ENCODE results near the gene LARGE2.
A peak's percentile ranks its signal among the peaks of the same experiment; 100 is the strongest.

The LARGE2 gene

GRCh38 chr11:45917286-45917622 lies 5.2 kb upstream of the LARGE2 start:
- DNase-seq, result no peak

DNA sequence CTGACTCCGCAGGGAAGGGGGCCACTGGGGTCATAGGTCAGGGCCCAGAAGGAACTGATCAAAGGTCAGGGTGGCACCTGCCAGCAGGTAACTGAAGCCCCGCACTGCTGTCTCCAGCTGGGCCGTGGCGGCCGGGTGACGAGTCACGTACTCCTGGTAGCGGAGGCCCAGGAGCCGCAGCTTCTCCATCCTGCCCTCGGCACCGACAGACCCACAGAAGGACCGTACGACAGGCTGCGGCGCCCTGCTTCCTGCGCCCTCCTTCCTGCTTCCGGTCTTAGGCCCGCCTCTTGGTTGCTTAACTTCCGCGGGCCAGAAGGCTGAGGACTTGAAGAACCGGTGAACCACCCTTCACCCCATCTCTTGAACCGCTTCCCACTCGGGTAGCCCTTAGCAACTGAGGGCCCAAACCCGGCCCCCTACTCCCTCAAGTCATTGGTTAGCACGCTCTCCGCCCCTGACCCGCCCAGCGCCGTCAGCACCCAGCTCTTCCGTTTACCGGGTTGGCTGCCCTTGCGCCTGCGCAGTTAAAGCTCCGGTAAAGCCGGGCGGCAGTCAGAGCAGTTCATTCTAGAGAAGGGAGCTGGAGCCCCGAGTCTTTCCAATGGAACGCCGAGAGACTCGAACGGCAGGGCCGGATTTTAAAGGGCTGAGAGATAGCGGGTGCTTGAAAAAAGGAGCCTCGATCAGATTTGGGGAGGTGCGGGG lies 4.7 kb upstream of the LARGE2 start, which contains the start of gene PEX16:
Gene PEX16, minus strand, starts transcription at position 255 of the 708 bp plus-strand sequence. Its CDS starts 66 bp downstream, at position 189.
- peak; percentile 87 for DNase-seq

DNA sequence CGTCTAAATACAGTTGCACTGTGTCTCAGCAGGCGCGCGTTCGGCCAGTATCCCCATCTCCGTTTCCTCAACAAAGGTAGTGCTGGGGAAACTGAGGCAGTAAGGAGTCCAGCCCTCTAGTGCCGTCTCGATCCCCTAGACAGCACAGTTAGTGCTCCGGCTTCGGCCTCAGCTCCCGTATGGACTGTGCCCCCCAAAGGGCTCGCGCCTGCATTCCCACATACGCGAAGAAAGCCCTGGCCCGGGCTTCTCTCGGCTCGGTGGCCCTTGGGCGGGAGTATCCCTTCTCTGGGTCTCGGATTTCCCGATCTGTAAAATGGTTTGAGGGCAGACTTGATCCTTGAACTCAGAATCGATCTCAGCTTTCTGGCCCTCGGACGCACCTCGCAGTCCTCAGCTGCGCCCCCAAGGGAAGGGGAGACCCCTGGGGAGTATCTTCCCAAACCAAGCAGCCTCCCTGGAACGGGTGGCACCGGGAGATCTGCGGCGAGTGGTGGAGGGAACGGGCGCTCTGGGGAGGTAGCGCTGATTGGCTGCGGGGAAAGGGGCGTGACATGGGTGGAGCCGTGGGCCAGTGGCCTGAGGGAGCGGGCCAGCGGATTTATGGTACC lies 4.0 kb upstream of the LARGE2 start:
- peak; percentile 40 for DNase-seq

DNA sequence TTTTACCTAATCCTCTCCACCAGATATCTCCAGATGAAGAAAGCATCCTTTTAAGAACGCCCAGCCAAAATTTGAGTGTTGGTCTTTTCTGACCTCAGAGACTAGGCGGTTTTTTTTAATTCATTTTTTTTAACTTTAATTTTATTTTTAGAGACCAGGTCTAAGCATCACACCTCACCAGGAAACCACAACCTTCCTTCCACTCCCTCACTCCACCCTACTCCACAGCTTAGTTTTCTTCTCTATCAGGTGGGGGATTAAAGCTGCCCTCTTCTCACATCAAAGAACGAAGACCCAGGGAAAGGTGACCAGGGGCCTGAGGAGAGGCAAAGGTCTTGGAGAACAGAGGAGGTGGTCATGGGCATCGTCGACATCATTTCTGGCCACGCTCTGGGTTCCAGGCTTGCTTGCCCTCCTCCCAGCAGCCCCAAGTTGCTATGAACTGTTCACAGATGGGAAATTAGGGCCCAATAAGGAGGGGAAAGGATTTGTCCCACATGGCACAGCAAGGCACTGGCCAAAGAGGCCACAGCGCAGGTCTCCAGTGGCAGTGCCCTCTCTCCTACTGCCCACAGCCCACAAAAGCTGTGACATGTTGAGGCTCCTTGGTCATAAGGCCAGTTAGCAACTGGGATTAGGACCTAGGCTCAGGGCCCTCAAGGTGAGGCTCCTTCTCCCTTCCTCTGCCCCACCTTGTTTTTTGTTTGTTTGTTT lies 3.3 kb upstream of the LARGE2 start:
- no peak for DNase-seq

DNA sequence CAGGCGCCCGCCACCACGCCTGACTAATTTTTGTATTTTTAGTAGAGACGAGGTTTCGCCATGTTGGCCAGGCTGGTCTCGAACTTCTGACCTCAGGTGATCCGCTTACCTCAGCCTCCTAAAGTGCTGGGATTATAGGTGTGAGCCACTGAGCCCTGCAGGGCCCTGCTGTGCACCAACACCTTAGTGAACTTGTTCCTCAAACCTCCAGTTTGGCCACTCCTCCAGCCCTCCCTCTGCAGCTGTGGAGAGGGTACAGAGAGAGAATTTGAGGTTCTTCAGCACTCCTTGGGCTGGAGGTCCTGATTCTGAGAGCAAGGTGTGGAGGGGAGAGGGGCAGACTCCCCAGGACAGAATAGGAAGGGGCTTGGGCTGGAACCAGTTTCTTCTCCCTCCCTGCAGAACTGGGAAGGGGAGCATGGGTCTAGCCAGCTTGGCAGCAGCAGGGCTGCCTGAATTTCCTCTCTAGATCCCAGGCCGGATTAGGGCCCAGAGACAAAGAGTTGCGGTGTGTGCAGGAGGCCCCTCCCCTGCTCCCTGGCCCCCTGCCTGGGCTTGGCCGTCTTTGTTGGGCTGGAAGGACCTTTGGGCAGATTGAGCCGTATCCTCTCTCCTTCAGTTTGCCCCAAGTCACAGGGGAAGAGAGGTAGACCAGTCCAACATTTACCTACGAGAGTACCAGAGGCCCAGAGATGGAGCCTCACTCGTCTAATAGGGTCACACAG lies 2.5 kb upstream of the LARGE2 start:
- no peak for DNase-seq

- no peak for DNase-seq
Measured at GRCh38 chr11:45920531-45921477, 1.7 kb upstream of the LARGE2 start.

- peak; percentile 36 for DNase-seq
Measured at GRCh38 chr11:45921561-45922424, 663 bp upstream of the LARGE2 start.

GRCh38 chr11:45924036-45924915 lies 1.8 kb downstream of the LARGE2 start:
- DNase-seq, result no peak

DNA sequence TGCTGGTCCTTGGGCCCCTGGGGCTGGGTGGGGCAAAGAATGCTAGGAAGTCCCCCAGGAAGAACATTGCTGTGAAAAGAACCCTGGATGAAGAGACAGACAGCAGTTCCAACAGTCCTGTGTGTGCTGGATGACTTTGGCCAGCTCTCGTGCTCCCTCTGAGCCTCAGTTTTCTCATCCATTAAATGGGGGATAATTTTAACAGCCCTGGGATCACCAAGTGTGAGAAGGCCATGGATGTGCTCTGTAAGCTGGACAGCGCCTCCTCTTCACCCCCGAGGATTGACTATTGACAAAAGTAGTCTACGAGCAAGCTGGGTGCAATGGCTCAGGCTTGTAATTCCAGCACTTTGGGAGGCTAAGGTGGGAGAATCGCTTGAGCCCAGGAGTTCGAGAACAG lies 2.5 kb downstream of the LARGE2 start:
- DNase-seq, result no peak

DNA sequence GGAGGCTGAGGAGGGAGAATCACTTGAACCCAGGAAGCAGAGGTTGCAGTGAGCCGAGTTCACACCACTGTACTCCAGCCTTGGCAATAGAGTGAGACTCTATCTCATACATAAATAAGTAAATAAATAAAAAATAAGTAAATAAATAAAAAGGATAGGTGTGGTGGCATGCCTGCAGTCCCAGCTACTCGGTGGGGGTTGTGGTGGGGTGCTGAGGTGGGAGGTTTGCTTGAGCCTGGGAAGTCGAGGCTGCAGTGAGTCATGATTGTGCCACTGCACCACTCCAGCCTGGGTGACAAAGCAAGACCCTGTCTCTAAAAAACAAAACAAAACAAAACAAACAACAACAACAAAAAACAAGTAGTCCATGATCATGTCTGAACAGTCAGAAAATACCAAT lies 3.1 kb downstream of the LARGE2 start:
- no peak for DNase-seq

- DNase-seq, result no peak
Measured at GRCh38 chr11:45926001-45926401, 3.5 kb downstream of the LARGE2 start.

DNA sequence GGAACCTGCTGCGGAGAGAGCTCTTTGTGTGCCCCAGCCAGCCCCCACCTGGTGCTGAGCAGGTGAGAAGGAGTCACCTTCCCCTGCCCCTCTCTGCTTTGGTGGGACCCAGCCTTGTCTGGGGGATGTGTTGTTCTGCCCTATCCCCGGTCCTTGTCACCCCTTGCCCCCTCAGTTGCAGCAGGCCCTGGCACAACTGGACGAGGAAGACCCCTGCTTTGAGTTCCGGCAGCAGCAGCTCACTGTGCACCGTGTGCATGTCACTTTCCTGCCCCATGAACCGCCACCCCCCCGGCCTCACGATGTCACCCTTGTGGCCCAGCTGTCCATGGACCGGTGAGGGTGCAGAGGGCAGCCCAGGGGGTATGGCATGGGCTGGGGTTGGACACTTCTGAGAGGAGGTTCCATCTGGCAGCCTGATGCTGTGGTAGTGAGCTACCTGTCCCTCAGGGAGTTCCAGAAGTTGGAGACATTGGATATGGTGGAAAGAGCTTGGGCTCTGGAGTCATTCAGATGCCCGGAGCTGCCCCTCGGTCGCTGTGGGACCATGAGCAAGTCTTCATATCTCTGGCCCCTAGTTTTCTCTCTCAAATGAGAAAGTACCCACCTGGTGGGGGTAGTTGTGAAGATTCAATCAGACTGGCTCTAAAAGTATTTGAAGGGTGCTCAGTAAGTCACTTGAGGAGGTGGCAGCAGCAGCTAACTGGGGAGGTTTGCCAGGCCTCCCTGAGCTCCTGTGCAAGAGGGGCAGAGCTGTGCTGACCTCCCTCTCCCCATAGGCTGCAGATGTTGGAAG lies 4.3 kb downstream of the LARGE2 start:
- DNase-seq, result no peak

DNA sequence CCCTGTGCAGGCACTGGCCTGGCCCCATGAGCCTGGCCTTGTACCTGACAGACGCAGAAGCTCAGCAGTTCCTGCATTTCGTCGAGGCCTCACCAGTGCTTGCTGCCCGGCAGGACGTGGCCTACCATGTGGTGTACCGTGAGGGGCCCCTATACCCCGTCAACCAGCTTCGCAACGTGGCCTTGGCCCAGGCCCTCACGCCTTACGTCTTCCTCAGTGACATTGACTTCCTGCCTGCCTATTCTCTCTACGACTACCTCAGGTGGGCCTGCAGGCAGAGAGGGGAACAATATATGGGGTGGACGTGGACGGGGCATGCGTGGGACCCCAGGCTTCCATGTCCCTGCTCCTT lies 4.9 kb downstream of the LARGE2 start:
- DNase-seq, result no peak

DNA sequence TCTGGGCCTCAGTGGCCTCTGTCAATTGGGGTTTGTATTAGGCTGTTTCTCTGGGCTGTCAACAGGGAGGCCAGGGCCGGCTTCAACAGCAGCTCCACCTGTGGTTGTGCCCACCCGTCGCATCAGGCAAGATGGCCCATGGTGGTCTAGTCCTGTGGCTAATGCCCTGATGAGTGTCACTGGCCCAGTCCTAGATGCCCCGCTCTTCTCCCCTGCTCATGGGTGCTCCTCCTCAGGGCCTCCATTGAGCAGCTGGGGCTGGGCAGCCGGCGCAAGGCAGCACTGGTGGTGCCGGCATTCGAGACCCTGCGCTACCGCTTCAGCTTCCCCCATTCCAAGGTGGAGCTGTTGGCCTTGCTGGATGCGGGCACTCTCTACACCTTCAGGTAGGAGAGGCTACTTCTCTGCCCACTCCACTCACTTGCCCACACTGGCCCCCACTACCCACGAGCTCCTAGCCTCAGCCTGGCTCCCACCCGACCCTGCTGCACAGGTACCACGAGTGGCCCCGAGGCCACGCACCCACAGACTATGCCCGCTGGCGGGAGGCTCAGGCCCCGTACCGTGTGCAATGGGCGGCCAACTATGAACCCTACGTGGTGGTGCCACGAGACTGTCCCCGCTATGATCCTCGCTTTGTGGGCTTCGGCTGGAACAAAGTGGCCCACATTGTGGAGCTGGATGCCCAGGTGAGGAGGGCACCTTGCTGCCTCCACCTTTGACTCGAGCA lies 5.4 kb downstream of the LARGE2 start:
- no peak for DNase-seq

- DNase-seq, result no peak
Measured at GRCh38 chr11:45928535-45929215, 6.2 kb downstream of the LARGE2 start.

DNA sequence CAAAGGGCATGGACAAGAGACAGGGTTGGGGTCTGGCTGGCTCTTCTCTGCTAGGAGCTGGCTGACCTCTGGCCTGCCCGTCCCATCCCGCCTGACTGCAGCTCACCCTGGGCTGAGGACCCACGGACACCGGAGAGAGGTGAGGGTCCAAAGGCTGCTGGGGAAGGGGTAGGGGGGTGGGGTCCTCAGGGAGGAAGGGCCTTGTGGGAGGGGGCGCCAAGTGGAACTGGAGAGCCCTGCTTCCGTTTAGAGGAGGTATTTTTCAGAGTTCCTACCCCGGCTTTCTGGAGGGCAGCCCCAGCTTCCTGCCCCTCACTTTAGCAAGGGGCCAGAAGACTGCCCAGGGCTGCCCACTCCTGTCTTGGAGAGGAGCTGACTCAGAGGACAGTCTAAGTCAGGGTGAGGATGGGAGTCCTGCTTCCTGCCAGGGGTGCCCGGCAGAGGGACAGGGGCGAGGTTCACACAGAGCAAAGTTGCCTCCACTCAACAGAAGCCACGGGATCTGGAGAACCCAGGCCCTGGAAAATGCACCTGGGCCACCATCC lies 7.1 kb downstream of the LARGE2 start:
- no peak for DNase-seq

DNA sequence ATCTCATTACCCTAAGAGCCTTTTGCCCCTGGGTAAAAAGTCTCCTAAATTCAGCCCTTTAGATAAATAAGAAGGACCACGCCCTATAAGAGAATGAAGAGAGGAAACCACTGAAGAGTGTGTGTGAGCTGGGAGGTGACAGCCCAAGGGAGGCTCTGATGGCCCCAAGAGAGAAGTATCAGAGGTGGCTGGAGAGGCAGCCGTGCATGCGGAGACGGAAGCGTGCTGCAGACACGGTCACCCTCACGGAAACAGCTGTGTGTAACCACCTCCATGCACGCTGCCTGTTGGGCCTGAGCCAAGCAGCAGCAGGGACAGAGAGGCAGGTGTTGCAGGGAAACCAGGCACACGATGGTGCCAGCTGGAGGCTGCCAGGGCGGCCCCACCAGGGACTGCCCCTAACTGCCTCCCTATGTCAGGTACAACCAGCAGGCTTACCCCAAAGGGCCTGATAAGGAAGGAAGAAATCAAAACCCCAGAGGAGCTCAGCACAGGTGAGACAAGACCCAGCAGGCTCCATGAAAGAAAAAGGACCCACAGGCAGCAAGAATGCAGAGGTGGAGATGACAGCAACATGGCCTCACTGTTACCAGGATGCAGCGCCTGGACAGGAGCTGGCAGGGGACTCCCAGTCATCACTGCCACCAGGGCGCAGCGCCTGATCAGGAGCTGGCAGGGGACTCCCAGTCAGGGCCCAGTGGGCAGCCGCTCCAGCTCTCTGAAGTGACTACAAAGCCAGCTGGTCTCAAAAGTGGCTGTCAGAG lies 7.8 kb downstream of the LARGE2 start:
- DNase-seq, result no peak
